Limb (tissue), 2 donors: ENCODE data around the gene MEIOB.
A peak's percentile ranks its signal among the peaks of the same experiment; 100 is the strongest.
"Not testable (repeated sequence)": the region's sequence is repeated elsewhere in the genome, so short reads cannot be mapped to it uniquely, and the experiment has no call there.

Experiments used
- DNase-seq, 2 donors: peaks; one replicate each; pipeline ENCODE4 v3.0.0-alpha.2; 2016; ENCODE audit errors: extremely low spot score in 2 of 2

Gene MEIOB

GRCh38 chr16:1877804-1878203, 5.8 kb upstream of the MEIOB start:
- DNase-seq: no peak

- no peak for DNase-seq
These were observed 5.1 kb upstream of the MEIOB start for GRCh38 chr16:1877089-1877488.

GRCh38 chr16:1876468-1876867, 4.5 kb upstream of the MEIOB start:
- no peak for DNase-seq

GRCh38 chr16:1876066-1876465, 4.1 kb upstream of the MEIOB start:
- not testable (repeated sequence) for DNase-seq

- DNase-seq: no peak
These were observed 2.9 kb upstream of the MEIOB start for GRCh38 chr16:1874854-1875253.

- DNase-seq: no peak
These were observed 1.4 kb downstream of the MEIOB start for GRCh38 chr16:1870365-1871082.

- DNase-seq: no peak
These were observed 5.9 kb downstream of the MEIOB start for GRCh38 chr16:1865902-1866690.

- peak; percentile 33 to 39 for DNase-seq
These were observed 8.1 kb downstream of the MEIOB start for GRCh38 chr16:1863681-1864460.

GRCh38 chr16:1862394-1862793, 9.6 kb downstream of the MEIOB start:
- no peak for DNase-seq

GRCh38 chr16:1861730-1862129, 10.2 kb downstream of the MEIOB start:
- no peak for DNase-seq

GRCh38 chr16:1859650-1860049, 12.3 kb downstream of the MEIOB start:
- no peak for DNase-seq

GRCh38 chr16:1858189-1858865, 13.6 kb downstream of the MEIOB start:
- no peak for DNase-seq

GRCh38 chr16:1857433-1858097, 14.4 kb downstream of the MEIOB start:
- DNase-seq: no peak

- DNase-seq: no peak
These were observed 20.2 kb downstream of the MEIOB start for GRCh38 chr16:1851793-1852192.

GRCh38 chr16:1850981-1851380, 21.0 kb downstream of the MEIOB start:
- DNase-seq: no peak

GRCh38 chr16:1846416-1846815, 25.5 kb downstream of the MEIOB start:
- no peak for DNase-seq

- DNase-seq: no peak
These were observed 26.0 kb downstream of the MEIOB start for GRCh38 chr16:1845985-1846384.

- DNase-seq: no peak
These were observed 32.4 kb downstream of the MEIOB start for GRCh38 chr16:1839554-1839953.

- no peak for DNase-seq
These were observed 37.9 kb downstream of the MEIOB start for GRCh38 chr16:1834096-1834495.

GRCh38 chr16:1832838-1833454, 39.0 kb downstream of the MEIOB start:
- no peak for DNase-seq
